Prostate gland (tissue), 2 donors: ENCODE data around the gene MEG3. TPM values are rescaled to one million over a fixed set of nuclear protein-coding genes. Genes with fewer than 3 reads are reported as not detected.

ENCODE experiments used
- DNase-seq: peaks from one replicate; pipeline ENCODE4 v3.0.0-alpha.2; 2019; ENCODE audit warnings: low spot score
- H3K27ac ChIP-seq, 2 donors: fragments of 200-600 bp; sonication (generic); 2 replicates each; pipeline ENCODE4 v1.5.1; 2017 to 2019
- H3K27me3 ChIP-seq: fragments of 200-600 bp; sonication (generic); replicated peaks from 2 replicates; pipeline ENCODE4 v1.5.1; 2019; ENCODE audit not compliant: insufficient read depth
- H3K36me3 ChIP-seq, 2 donors: fragments of 200-600 bp; sonication (generic); 1 replicate in 1 of 2; 2 replicates in 1 of 2; pipeline versions ENCODE4 v1.5.1 to v1.8.1; 2017 to 2019
- H3K4me1 ChIP-seq: fragments of 200-600 bp; sonication (generic); replicated peaks from 2 replicates; pipeline ENCODE4 v1.5.1; 2019
- H3K4me3 ChIP-seq, 2 donors: fragments of 200-600 bp; sonication (generic); 2 replicates each; pipeline ENCODE4 v1.5.1; 2017 to 2019
- H3K9me3 ChIP-seq: fragments of 200-600 bp; sonication (generic); 2 replicates; pipeline ENCODE4 v1.5.1; 2017
- POLR2A ChIP-seq: fragments of 450-650 bp; IDR thresholded peaks from one replicate; pipeline ENCODE4 v1.6.1; 2016; ENCODE audit warnings: antibody characterized with exemption, mild to moderate bottlenecking
- POLR2AphosphoS5 ChIP-seq: sonication (generic); formaldehyde crosslinking; IDR thresholded peaks from one replicate; pipeline ENCODE4 v1.6.1; 2017; ENCODE audit warnings: antibody characterized with exemption
- WGBS: methylation state at CpG from one replicate; pipeline ENCODE4 v1.1.5; 2018; 5-methylcytosine and 5-hydroxymethylcytosine counted together
- intact Hi-C: fragments of 100-400 bp; cut with DNase I; formaldehyde crosslinking; loops from one replicate; pipeline ENCODE4 v1.14.2; 2022
- total RNA-seq, 2 donors: library from RNA; depleted of rRNA; stranded (reverse); fragments of >200 nt; gene quantifications; one replicate each; pipeline ENCODE4 v1.1.0, GENCODE V29; 2016
- TF ChIP-seq, protein P1 (sequence below), 4 experiments: fragments of 200-600 bp in 2 of 4; fragments of 450-650 bp in 2 of 4; sonication (generic) in 2 of 4; IDR thresholded peaks; 1 replicate in 3 of 4; 2 replicates in 1 of 4; pipeline ENCODE4 v1.5.1; 2016 to 2019; ENCODE audit warnings: antibody characterized with exemption in 4 of 4, mild to moderate bottlenecking in 2 of 4, moderate library complexity in 2 of 4

Gene MEG3
- total RNA-seq, 2 donors from 2014 or later = 21.9 to 135 TPM

DNA sequence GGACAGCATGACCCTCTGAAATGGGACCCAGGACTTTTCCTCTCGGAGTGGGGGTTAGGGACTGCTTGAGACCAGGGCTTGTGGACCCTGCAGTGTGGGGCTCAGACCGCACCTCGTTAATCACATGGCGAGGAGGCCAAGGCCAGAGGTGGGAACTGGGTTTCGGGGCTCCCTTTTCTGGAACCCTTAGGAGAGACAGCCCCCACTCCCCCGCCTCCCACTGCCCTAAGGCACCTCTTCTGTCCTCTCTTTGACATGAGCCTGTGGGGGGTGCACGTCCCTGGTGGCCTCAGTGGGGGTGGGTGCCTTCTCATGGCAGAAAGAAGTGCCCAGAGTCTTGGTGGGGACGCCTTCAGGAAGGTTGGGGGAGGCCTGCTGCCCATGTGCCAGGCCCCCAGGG, 53.3 kb downstream of the MEG3 start:
- WGBS = 89% methylated on average over 8 of the region's 8 CpGs
- H3K4me1 ChIP-seq = no peaks in the 10 kb centered on the region
- intact Hi-C loops = no loop called here
- H3K4me3 ChIP-seq = no peak overlapping the region
- H3K27me3 ChIP-seq = peaks cover 4% of the 10 kb centered on the region
- H3K9me3 ChIP-seq = no peaks in the 10 kb centered on the region
- H3K36me3 ChIP-seq = no peaks in the 10 kb centered on the region
- no peak for TF ChIP-seq POLR2A
- TF ChIP-seq, protein P1, sequence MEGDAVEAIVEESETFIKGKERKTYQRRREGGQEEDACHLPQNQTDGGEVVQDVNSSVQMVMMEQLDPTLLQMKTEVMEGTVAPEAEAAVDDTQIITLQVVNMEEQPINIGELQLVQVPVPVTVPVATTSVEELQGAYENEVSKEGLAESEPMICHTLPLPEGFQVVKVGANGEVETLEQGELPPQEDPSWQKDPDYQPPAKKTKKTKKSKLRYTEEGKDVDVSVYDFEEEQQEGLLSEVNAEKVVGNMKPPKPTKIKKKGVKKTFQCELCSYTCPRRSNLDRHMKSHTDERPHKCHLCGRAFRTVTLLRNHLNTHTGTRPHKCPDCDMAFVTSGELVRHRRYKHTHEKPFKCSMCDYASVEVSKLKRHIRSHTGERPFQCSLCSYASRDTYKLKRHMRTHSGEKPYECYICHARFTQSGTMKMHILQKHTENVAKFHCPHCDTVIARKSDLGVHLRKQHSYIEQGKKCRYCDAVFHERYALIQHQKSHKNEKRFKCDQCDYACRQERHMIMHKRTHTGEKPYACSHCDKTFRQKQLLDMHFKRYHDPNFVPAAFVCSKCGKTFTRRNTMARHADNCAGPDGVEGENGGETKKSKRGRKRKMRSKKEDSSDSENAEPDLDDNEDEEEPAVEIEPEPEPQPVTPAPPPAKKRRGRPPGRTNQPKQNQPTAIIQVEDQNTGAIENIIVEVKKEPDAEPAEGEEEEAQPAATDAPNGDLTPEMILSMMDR (IDR thresholded peaks at IDR 0.05) = no peak
- no peak for TF ChIP-seq POLR2AphosphoS5
- no peak overlapping the region for H3K27ac ChIP-seq
- DNase-seq = no peak

DNA sequence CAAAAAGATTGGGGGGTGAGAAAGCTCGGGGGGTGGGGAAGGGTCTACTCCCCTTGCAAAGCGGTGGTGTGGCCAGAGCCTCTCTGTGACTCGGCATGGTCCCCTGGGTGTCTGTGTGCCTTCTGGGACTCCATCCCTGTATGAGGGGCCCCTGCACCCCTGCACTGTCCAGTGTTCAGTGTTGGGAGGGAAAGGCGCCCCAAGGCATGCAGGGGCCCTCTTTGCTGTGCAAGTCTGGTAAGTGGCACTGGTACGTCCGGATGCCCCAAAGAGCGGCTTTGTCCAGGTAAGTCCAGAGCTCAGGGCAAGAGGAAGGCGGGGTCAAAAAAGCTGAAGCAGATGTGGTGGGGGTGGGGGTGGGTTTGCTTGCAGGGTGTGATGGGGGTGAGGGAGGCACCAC, 53.9 kb downstream of the MEG3 start:
- H3K4me3 ChIP-seq = no peak overlapping the region
- 89% methylated on average over 8 of the region's 8 CpGs for WGBS
- H3K9me3 ChIP-seq = no peaks in the 10 kb centered on the region
- intact Hi-C loops = no loop called here
- H3K27me3 ChIP-seq = peaks cover 4% of the 10 kb centered on the region
- no peaks in the 10 kb centered on the region for H3K36me3 ChIP-seq
- H3K4me1 ChIP-seq = no peaks in the 10 kb centered on the region
- no peak overlapping the region for H3K27ac ChIP-seq
- no peak for DNase-seq
- TF ChIP-seq POLR2AphosphoS5 = no peak
- TF ChIP-seq POLR2A = no peak

GRCh38 chr14:100880271-100881101, 54.6 kb downstream of the MEG3 start:
- intact Hi-C loops = no loop called here
- no peak for DNase-seq
- no peaks in the 10 kb centered on the region for H3K4me1 ChIP-seq
- H3K27me3 ChIP-seq = peaks cover 4% of the 10 kb centered on the region
- no peak for TF ChIP-seq POLR2AphosphoS5
- no peak for TF ChIP-seq POLR2A
- TF ChIP-seq, protein P1 (IDR thresholded peaks at IDR 0.05) = no peak
- no peak overlapping the region for H3K27ac ChIP-seq
- WGBS = 90% methylated on average over 32 of the region's 34 CpGs
- H3K4me3 ChIP-seq = no peak overlapping the region
- no peaks in the 10 kb centered on the region for H3K9me3 ChIP-seq
- no peaks in the 10 kb centered on the region for H3K36me3 ChIP-seq

DNA sequence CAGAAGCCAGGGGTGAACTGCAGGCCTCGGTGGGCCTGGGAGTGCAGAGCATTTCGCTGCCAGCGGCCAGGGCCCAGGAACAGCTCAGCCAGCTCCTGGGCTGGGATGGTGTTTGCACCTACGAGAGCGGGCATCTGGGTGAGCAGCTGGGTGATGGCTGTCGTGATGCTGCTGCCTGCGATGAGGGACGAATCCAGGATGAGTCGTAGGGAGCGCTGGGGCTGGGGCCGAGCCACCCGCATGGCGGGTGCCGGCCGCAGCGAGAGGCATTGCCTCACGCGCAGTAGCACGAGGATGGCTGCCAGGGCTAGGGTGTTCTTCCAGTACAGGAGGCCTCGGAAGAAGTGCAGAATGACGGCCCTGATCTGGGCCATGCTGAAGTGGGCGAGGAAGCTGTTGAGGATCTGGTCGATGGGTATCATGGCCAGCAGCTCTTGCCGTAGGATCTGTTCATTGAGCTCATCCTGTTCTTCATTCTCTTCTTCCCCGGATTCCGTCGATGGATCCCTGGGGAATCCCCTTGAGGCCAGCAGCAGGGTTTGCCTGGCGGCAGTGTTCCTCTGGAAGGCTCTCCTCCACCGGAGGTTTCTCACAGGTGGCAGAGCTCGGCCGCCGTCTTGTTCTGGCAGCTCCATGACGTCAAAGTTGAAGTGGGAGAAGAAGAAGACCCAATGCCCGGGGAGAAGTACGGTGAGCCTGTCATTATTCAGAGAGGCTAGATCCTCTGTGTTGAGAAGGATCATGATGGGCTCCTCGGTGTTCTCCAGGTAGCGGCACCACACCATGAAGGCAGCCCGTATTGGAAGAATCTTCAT, 55.5 kb downstream of the MEG3 start:
- no peak for TF ChIP-seq POLR2AphosphoS5
- TF ChIP-seq, protein P1 (IDR thresholded peaks at IDR 0.05) = no peak
- TF ChIP-seq POLR2A = no peak
- intact Hi-C loops = no loop called here

DNA sequence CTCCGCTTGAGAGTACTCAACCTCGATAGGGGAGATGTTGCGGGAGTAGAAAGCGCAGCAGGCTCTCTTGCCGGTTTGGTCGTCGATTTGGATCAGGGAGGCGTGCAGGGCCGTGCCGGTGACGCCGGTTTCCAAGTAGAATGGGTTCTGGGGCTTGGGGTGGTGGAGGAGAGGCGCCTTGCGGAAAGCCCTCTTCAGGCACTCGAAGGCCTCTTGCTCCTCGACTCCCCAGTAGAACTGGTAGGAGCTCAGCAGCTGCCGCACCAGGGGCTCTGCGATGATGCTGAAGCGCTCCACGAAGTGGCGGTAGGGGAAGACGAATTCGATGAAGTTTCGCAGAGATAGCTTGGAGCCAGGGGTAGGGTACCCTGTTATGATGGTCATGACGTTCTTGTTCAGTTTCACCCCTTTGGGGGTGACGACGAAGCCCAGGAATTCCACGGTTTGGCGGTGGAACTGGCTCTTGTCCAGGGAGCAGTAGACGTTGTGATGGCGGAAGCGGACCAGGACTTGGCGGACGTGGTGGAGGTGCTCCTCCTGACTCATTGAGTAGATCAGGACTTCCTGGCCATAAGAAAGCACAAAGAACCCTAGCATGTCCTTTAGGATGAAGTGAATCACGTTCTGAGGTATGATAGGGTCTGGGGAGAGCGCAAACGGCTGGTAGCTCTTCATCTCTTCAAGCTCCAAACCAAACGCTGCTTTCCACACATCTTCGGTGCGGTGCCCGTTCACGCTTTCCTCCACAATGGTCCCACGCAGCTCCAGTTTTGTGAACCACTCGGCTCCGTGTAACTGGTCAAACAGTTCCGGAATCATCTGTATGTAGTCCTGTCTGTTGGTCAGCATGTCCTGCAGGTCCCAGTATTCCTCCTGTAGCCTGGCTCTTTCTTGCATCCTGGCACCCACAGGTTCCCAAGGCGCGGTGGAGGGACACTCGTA, 56.4 kb downstream of the MEG3 start:
- Histone ChIP-seq H3K4me3 (no peak overlapping the region), H3K9me3 (no peaks in the 10 kb centered on the region), H3K27me3 (peaks cover 4% of the 10 kb centered on the region), H3K36me3 (no peaks in the 10 kb centered on the region), H3K27ac (no peak overlapping the region), H3K4me1 (no peaks in the 10 kb centered on the region)
- intact Hi-C loops = no loop called here
- 95% methylated on average over 49 of the region's 49 CpGs for WGBS
- TF ChIP-seq POLR2A = no peak
- TF ChIP-seq POLR2AphosphoS5 = no peak
- TF ChIP-seq, protein P1 (IDR thresholded peaks at IDR 0.05) = no peak
- DNase-seq = no peak

More for the DNA sequence above, 55.5 kb downstream of the MEG3 start:
- Histone ChIP-seq H3K9me3 (no peaks in the 10 kb centered on the region), H3K27ac (no peak overlapping the region), H3K4me3 (no peak overlapping the region), H3K27me3 (peaks cover 4% of the 10 kb centered on the region), H3K36me3 (no peaks in the 10 kb centered on the region), H3K4me1 (no peaks in the 10 kb centered on the region)
- no peak for DNase-seq
- WGBS = 97% methylated on average over 37 of the region's 38 CpGs
